Cortex of kidney (tissue), 1 donor: Measurements from ENCODE around the gene KRT82.

Experiments
- DNase-seq: peaks from one replicate; lab custom pipeline; 2025; lab: John Stamatoyannopoulos, UW

KRT82 gene

GRCh38 chr12:52383331-52383730, 22.8 kb downstream of the KRT82 start:
- DNase-seq = no peak

DNA sequence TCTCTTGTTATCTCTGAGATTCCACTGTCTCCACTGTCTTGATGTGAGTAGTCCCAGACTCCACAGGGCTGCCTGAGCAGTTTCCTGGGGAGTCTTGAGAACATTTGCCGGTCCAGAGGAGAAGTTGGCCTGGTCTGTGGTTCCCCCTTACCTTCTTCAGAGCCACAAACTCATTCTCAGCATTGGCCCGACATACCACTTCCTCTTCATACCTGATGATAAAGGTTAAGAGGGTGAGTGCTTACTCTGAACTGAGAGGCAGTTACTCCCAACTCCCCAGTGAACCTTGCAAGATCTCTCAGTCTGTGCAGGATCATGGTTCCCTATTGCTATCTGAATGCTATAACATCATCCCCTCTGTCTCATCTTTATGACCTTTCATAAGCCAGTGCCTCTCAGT, 23.3 kb downstream of the KRT82 start:
- no peak for DNase-seq

GRCh38 chr12:52381206-52381605, 24.9 kb downstream of the KRT82 start:
- no peak for DNase-seq

DNA sequence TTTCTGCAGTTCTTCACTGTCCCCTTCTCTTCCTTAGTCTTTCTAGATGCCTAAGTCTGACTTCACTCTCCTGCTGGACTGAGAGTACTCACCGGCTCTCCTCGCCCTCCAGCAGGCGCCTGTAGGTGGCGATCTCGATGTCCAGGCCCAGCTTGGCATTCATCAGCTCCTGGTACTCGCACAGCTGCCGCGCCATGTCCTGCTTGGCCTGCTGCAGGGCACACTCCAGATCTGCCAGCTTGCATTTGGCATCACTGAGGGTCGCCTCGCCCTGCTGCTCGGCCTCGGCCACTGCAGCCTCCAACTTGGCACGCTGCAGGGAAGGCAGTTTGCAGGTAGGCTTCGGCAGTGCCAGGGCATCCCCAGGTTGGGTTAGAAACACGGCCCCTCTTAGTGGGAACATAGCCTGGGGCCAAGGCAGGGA, 25.9 kb downstream of the KRT82 start:
- no peak for DNase-seq

GRCh38 chr12:52379536-52379935, 26.6 kb downstream of the KRT82 start:
- DNase-seq = no peak

DNA sequence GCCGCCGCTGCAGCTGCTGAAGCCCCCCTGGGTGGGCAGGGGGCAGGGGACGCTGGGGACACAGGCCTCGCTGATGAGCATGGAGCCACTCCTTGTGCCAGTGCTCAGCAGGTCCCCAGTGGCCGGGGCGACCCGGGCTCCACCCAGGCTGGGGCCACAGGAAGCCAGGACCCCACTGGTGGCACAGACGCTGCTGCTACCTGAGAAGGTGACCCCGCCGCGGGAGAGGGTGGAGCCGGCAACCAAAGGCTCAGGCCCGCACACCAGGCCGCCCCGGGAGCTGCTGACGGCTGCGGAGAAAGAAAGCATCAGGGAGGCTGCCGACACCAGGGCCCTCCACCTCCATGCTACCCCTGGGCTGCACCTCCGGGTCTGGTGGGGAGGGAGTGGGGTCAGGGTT, 28.0 kb downstream of the KRT82 start:
- DNase-seq = no peak

DNA sequence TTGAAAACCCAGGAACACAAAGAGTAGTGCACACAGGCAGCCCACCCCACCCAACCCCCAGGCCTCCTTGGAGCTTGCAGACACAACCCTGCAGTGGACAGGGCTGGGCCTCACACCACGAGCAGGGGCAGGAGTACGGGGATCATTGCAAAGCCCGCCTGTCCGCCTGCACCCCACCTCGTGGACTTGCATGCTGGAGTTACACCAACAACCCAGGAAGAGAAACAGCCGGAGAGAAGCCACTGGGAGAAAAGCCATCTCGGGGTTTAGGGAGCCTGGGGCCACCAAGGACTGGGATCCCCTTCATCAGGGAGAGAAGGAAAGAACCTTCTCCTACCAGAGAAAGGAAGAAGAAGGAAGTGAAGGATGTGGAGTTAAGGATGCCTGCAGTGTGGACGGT, 28.9 kb downstream of the KRT82 start:
- no peak for DNase-seq

DNA sequence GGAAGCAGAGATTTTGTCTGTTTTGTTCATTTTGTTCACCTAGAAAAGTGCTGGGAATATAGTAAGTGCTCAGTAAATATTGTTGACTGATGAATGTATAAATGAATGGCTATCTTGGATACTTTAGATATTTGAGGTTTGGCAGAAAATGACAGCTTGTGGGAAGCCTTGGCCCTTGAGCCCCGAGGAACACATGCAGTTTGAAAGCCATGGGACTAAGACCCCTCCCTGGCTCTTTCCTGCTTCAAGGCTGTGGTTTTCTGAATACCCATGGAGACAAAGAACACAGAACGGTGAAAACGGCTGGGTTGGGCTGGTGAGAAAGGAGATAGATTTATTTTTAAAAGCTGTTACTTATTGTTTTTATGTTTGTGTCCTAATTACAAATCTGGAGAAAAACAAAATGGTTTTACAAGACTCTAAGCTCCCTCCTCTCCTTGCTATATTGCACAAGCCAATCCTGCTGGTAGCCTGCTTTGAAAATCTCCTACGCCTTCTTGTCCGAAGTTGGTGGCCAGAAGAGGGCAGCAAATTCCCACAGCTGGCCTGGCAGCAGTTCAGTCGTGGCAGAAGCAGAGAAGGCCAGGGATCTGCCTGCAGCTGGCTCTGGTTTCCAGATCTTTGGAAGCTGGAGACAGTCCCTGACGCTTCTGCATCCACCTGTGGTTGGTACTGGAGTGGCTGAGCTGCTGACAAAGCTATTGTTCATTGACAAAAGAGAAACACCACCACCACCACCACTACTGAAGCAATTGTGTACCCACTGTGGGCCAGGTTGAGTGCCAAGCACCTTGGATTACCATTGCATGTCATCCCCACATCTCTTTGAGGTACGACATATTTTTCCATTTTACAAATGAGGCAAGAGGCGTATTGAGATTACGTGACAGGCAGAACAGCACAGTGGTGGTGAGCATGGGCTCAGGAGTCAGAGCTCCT, 33.6 kb downstream of the KRT82 start:
- no peak for DNase-seq

- no peak for DNase-seq
Measured at GRCh38 chr12:52371716-52372115, 34.4 kb downstream of the KRT82 start.

- no peak for DNase-seq
Measured at GRCh38 chr12:52370926-52371608, 35.1 kb downstream of the KRT82 start.

- no peak for DNase-seq
Measured at GRCh38 chr12:52369809-52370208, 36.3 kb downstream of the KRT82 start.

- no peak for DNase-seq
Measured at GRCh38 chr12:52369211-52369610, 36.9 kb downstream of the KRT82 start.

DNA sequence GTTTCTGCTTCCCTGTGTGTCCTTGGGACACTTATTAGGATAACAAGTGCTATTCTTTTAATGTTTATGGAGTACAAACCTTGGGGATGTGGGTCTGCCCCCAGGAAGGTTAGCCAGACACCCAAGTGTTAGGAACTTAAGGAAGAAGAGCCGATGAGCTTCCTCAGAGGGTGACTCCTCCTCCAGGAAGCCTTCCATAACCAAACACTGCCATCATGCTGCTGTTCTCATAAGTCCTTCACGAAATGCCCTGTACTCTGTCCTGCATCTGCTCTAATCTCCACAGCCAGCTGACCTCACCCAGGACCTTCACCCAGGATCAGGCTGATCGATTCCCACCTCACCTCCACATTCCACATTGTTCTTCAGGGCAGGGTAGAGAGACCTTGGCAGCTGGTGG, 37.6 kb downstream of the KRT82 start:
- no peak for DNase-seq

- no peak for DNase-seq
Measured at GRCh38 chr12:52367876-52368275, 38.3 kb downstream of the KRT82 start.

DNA sequence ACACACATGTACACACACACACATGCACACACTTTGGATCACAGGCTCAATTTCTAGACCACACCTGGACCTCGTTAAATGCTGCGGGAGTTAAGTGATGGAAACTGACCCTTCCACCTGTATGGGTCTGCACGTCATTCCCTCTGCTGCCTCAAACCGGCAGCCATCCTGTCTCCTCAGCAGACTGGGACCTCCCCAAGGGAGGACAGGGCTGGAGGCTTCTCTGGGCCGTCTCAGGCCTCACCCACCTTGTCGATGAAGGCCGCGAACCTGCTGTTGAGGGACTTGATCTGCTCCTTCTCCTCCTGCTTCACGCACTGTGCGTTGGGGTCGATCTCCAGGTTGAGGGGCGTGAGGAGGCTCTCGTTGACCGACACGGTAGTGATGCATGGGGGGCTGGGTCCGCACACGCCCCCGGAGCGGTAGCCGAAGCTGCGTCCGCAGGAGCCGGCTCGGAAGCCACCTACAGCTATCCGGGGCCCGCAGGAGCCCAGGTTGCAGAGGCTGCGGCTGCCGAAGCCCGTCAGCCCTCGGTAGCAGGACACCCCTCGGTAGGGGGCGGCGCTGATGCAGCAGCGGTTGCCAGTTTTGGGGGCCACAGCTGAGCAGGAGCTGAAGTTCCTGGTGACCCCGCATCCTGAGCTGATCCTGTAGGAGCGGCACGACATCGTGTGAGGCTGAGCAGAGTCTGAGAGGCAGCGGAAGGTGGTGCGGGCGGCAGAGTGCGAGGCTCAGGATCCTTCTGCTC, 39.2 kb downstream of the KRT82 start, which contains the start of gene KRT85:
Gene KRT85, minus strand, starts transcription at position 744 of the 748 bp plus-strand sequence. Its CDS starts 76 bp downstream, at position 668.
- no peak for DNase-seq

- no peak for DNase-seq
Measured at GRCh38 chr12:52364901-52365489, 41.1 kb downstream of the KRT82 start.

- no peak for DNase-seq
Measured at GRCh38 chr12:52364061-52364460, 42.1 kb downstream of the KRT82 start.

DNA sequence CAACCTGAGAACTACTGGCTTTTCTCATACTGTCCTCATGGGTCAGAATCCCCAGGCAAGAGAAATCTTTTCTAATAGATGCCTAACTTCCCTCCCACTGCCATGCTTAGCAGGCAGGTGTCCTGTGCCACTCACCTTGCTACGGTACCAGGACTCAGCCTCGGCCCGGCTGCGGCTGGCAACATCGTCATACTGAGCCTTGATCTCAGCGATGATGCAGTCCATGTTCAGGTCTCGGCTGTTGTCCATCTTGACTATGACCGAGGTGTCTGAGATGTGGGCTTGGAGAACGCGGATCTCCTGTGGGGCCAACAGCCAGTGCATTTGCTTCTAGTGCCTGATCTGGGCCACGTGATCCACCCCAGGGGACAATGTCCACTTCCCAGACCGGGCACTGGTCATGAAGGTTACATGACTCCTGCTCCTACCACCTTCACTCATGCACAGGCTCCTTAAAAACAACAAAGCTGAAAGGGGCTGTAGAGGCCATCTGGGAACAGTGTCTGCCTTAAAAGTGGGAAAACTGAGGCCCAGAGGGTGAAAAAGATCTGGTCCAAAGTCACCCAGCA, 42.9 kb downstream of the KRT82 start:
- DNase-seq = no peak

- DNase-seq = no peak
Measured at GRCh38 chr12:52362118-52362726, 43.9 kb downstream of the KRT82 start.

DNA sequence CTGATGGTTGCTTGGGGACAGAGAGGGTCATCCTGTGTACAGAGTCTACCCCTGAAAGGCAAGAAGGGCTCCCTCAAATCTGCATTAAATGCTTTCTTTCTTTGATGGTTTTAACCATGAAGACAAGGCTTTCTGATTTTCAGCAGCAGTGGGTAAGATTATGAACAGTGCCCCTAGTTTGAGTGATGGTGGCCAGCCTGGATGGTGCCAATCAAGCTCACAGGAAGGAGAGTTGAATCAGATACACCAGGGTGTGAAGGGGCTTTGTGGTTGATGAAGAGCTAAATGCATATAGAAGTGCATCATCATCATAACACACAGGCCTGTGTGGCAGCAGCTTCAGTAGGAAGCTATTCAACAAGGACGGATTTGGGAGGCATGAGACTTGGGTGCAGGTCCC, 44.6 kb downstream of the KRT82 start:
- no peak for DNase-seq

GRCh38 chr12:52360663-52361271, 45.4 kb downstream of the KRT82 start:
- DNase-seq = no peak
